Measurements from ENCODE around the gene CNN2.
A peak's percentile ranks its signal among the peaks of the same experiment; 100 is the strongest.

Gene CNN2

GRCh38 chr19:1055886-1056620 is 29.6 kb downstream of the CNN2 start:
- no peaks in the 10 kb centered on the region for H3K79me2 ChIP-seq (ENCODE audit: low read length)
- TF ChIP-seq EZH2 (optimal IDR thresholded peaks at IDR 0.05; ENCODE audit: low read depth, low read length) = no peak
- TF ChIP-seq EZH2phosphoT487 (IDR thresholded peaks at IDR 0.05; ENCODE audit: low read length) = no peak
- TF ChIP-seq CTCF (IDR thresholded peaks at IDR 0.05; ENCODE audit: low read length) = no peak
- no peaks in the 10 kb centered on the region for H3K36me3 ChIP-seq (replicated peaks; ENCODE audit: insufficient read depth, low read length)
- H3K27me3 ChIP-seq (replicated peaks; ENCODE audit: insufficient read depth, low read length) = no peaks in the 10 kb centered on the region
- no peak for DNase-seq
- no peak overlapping the region for H3K4me2 ChIP-seq (ENCODE audit: low read depth, low read length)
- no peaks in the 10 kb centered on the region for H3F3A ChIP-seq (ENCODE audit: insufficient read depth, low read length)
- H3K4me1 ChIP-seq (ENCODE audit: low read length) = no peaks in the 10 kb centered on the region
- H2AFZ ChIP-seq (ENCODE audit: low read length) = no peak overlapping the region
- H4K20me1 ChIP-seq (ENCODE audit: insufficient read depth, low read length) = no peaks in the 10 kb centered on the region
- H3K9ac ChIP-seq (ENCODE audit: low read length) = no peak overlapping the region
- H3K4me3 ChIP-seq (ENCODE audit: low read length) = no peak overlapping the region
- no peaks in the 10 kb centered on the region for H3K9me2 ChIP-seq (replicated peaks; ENCODE audit: insufficient read depth, low read length)
- no peak overlapping the region for H3K27ac ChIP-seq (ENCODE audit: low read length)
- H3K9me3 ChIP-seq (replicated peaks; ENCODE audit: insufficient read depth, low read length) = no peaks in the 10 kb centered on the region

GRCh38 chr19:1057176-1057855 is 30.9 kb downstream of the CNN2 start:
- Histone ChIP-seq H3K36me3 (replicated peaks; ENCODE audit: insufficient read depth, low read length) (no peaks in the 10 kb centered on the region), H2AFZ (ENCODE audit: low read length) (no peak overlapping the region), H3K9ac (ENCODE audit: low read length) (no peak overlapping the region), H3K27me3 (replicated peaks; ENCODE audit: insufficient read depth, low read length) (no peaks in the 10 kb centered on the region), H3K4me1 (ENCODE audit: low read length) (no peaks in the 10 kb centered on the region), H3K9me3 (replicated peaks; ENCODE audit: insufficient read depth, low read length) (no peaks in the 10 kb centered on the region), H3K4me2 (ENCODE audit: low read depth, low read length) (no peak overlapping the region), H3K79me2 (ENCODE audit: low read length) (no peaks in the 10 kb centered on the region), H3K27ac (ENCODE audit: low read length) (no peak overlapping the region), H3K4me3 (ENCODE audit: low read length) (no peak overlapping the region), H3K9me2 (replicated peaks; ENCODE audit: insufficient read depth, low read length) (no peaks in the 10 kb centered on the region), H4K20me1 (ENCODE audit: insufficient read depth, low read length) (no peaks in the 10 kb centered on the region), H3F3A (ENCODE audit: insufficient read depth, low read length) (no peaks in the 10 kb centered on the region)
- peak; percentile 52 for DNase-seq
- TF ChIP-seq EZH2phosphoT487 (IDR thresholded peaks at IDR 0.05; ENCODE audit: low read length) (no peak), CTCF (IDR thresholded peaks at IDR 0.05; ENCODE audit: low read length) (peak; percentile 60), EZH2 (optimal IDR thresholded peaks at IDR 0.05; ENCODE audit: low read depth, low read length) (no peak)

GRCh38 chr19:1058112-1058511 is 31.7 kb downstream of the CNN2 start:
- H3F3A ChIP-seq (ENCODE audit: insufficient read depth, low read length) = no peaks in the 10 kb centered on the region
- H3K9ac ChIP-seq (ENCODE audit: low read length) = no peak overlapping the region
- no peaks in the 10 kb centered on the region for H3K79me2 ChIP-seq (ENCODE audit: low read length)
- H3K36me3 ChIP-seq (replicated peaks; ENCODE audit: insufficient read depth, low read length) = no peaks in the 10 kb centered on the region
- H3K27ac ChIP-seq (ENCODE audit: low read length) = no peak overlapping the region
- TF ChIP-seq CTCF (IDR thresholded peaks at IDR 0.05; ENCODE audit: low read length) = no peak
- TF ChIP-seq EZH2 (optimal IDR thresholded peaks at IDR 0.05; ENCODE audit: low read depth, low read length) = no peak
- no peak for TF ChIP-seq EZH2phosphoT487 (IDR thresholded peaks at IDR 0.05; ENCODE audit: low read length)
- H3K9me3 ChIP-seq (replicated peaks; ENCODE audit: insufficient read depth, low read length) = no peaks in the 10 kb centered on the region
- no peaks in the 10 kb centered on the region for H3K27me3 ChIP-seq (replicated peaks; ENCODE audit: insufficient read depth, low read length)
- no peaks in the 10 kb centered on the region for H4K20me1 ChIP-seq (ENCODE audit: insufficient read depth, low read length)
- no peaks in the 10 kb centered on the region for H3K4me1 ChIP-seq (ENCODE audit: low read length)
- DNase-seq = no peak
- no peaks in the 10 kb centered on the region for H3K9me2 ChIP-seq (replicated peaks; ENCODE audit: insufficient read depth, low read length)
- no peak overlapping the region for H3K4me2 ChIP-seq (ENCODE audit: low read depth, low read length)
- H2AFZ ChIP-seq (ENCODE audit: low read length) = no peak overlapping the region
- no peak overlapping the region for H3K4me3 ChIP-seq (ENCODE audit: low read length)

Data from MM.1S (cell line).